H54 (cell line): ENCODE measurements around the gene FRG1.
A peak's percentile ranks its signal among the peaks of the same experiment; 100 is the strongest.
"Not testable (repeated sequence)": the region's sequence is repeated elsewhere in the genome, so short reads cannot be mapped to it uniquely, and the experiment has no call there.

ENCODE experiments used
- DNase-seq: peaks from one replicate; pipeline ENCODE4 v3.0.0; 2011; ENCODE audit warnings: low spot score, mixed read lengths; ENCODE audit not compliant: insufficient read length
- FAIRE-seq: peaks from 3 replicates; lab custom pipeline; 2011; peaks lifted over from hg19 to GRCh38; lab: Jason Lieb, UNC
- POLR2A ChIP-seq: IDR thresholded peaks from 2 replicates; pipeline ENCODE4 v1.6.1; 2011; ENCODE audit warnings: low read depth, mild to moderate bottlenecking, low read length

Gene FRG1

DNA sequence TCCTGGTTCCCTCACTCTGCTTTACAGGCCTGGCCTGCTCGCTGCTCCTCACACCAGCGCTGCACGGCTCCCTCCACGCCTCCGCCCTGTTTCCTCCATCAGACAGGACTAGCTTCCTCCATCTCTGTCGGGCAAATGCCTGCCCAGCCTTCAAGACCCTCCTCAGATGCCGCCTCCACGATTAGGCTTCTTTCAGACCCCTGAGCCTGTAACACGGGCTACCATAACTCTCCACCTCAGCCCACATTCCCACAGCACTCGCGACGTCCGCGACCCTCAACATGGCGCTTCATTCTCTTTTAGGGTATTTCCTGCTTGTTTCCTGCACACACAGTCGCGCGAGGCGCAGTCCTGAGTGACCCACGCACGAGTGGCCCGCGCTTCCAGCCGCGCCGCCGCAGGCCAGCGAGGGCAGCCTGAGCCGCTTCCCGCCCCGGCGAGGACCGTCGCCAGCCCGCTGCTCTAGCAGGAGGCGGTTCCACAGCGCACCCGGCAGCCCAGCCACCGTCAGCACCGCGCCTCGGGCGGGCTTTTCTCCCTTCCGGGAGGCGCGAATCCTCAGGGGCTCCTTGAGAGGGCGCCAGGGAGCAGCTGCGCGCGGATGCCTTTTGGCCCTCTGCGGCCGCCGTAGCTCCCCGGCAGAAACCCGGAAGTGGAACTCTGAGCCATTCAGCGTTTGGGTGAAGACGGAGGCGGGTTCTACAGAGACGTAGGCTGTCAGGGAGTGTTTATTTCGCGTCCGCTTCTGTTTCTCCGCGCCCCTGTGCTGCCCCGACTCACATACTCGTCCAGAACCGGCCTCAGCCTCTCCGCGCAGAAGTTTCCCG lies at the start of gene FRG1:
TSS of gene FRG1 (plus strand) at position 695 of the 827 bp plus-strand sequence. CDS start 138 bp downstream, outside the sequence.
- FAIRE-seq (no peak), DNase-seq (peak; percentile 61)
- TF ChIP-seq POLR2A, result peak; percentile 72

DNA sequence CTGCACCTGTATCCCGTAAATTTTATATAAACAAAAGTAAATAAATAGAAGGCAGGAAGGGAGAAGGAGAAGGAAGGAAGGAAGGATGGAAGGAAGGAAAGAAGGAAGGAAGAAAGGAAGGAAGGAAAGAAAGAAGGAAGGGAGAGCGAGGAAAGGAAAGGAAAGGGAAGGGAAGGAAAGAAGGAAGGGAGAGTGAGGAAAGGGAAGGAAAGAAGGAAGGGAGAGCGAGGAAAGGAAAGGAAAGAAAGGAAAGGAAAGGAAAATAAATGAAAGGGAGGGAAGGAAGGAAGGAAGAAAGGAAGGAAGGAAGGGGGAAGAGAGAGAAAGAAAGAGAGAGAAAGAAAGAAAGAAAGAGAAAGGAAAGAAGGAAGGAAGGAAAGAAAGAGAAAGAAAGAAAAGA lies 43.0 kb upstream of the FRG1 start:
- FAIRE-seq (no peak), DNase-seq (no peak)
- no peak for TF ChIP-seq POLR2A

DNA sequence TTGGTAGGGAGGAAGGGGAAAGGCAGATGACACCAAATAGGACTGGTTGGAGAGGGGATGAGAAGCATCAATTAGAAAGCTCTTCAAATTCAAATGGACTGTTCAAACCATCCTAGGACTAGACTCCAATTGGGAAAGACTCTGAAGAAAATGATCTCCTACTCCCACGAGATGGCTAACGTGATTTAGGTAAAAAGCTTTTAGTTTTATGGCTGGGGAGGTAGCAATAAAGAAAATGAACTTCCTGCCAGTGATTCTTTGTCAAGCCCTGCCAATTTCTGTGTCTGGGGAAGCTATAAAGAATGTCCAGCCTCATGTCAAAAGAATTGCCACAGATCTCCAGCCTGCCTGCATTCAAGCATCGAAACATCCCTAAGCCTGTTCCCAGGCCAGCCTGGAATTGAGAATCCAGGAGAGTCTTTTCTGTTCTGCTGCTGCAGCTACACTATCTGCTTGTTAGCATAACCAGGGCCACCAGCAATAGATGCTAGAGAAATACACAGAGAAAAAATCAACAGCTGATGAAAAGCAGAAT lies 41.1 kb upstream of the FRG1 start:
- not testable (repeated sequence) for DNase-seq, FAIRE-seq

DNA sequence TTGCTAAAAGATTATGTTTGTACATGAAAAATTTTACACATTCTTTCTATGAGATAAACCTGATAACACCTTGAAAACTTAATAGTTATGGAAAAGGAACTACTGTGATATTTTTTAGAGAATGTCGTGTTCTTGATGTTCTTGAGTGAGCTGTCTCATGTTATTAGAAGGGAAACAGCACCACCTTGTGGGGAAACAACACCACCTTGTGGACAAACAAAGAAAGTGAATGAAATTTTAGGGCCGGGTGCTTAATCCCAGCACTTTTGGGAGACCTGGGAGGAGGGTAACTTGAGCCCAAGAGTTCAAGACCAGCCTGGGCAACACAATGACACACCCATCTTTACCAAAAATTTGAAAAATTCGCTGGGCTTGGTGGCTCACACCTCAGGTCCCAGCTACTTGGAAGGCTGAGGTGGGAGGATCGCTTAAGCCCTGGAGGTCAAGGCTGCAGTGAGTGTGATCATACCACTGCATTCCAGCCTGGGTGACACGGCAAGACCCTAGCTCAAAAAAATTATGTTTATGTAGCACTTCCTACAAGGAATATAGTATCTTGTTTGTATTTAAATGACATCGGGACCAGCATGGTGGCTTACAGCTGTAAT lies 36.1 kb upstream of the FRG1 start:
- peak; percentile 38 for FAIRE-seq
- not testable (repeated sequence) for DNase-seq

DNA sequence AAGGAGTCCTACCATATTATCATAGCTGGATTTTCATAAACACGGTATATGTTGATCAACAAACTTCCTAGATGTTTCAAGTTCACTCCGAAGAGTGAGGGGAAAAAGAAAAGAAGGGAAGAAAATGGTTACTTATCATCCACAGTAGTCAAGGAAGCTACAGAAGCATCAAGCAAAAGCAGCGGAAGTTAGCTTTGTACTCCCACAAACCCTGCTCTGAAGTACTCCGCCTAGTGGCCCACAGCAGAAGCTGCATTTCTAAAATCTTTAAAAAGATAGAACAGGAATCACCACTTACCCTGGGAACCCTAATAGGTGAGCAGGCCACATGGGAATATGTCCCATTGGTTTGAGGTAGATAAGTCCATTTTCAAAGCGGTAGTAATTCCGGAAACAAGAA lies 28.5 kb upstream of the FRG1 start:
- TF ChIP-seq POLR2A, result no peak
- DNase-seq, result no peak
- FAIRE-seq, result no peak

DNA sequence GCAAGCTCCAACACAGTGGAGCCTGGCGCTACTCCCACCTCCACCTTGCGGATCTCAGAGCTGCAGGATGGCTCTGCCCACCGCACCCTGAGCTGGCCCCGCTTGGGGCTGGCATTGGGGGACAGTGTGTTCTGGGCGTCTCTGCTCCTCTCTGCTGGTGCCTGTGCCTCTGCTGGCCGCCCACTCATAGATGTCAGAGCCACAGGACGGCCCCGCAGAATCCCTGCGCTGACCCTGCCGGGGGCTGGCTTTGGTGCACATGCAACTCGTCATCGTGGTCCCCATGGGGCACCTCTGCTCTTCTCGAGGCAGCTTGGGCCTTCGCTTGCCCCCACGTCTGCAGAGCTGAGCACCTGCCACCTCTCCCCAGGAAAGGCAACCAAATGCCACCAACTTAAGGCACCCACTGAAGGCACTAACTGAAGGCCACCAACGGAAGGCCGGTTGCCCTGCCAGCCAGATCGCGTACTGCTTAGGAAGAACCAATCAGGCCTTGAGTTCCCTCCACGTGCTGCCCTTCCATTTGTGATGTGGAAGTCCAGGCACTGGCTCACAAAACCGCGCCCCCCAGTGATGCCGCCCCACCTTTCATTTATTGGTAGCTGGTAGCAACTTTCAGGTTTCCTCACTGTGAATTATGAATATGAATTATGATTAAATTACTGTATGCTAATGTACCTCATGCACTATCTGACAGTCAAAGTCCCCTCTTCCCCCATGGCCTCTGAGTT lies 23.3 kb upstream of the FRG1 start:
- TF ChIP-seq POLR2A, result no peak
- DNase-seq (no peak), FAIRE-seq (no peak)

DNA sequence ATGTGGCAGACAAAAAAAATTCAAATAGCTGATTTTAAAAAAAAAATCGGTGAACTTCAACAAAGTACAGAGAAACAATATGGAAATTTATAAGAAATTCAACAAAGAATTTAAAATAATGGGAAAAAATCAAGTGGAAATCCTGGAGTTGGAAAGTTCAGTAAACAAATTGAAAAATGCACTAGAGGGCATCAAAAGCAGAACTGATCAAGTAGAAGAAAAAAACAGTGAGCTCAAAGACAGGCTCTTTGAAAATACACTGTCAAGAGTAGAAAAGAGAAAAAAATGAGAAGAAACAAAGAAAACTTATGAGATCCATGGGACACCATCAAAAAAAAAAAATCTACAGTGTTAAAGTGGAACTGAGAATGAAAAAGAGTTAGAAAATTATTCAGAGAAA lies 19.6 kb upstream of the FRG1 start:
- DNase-seq, result no peak

DNA sequence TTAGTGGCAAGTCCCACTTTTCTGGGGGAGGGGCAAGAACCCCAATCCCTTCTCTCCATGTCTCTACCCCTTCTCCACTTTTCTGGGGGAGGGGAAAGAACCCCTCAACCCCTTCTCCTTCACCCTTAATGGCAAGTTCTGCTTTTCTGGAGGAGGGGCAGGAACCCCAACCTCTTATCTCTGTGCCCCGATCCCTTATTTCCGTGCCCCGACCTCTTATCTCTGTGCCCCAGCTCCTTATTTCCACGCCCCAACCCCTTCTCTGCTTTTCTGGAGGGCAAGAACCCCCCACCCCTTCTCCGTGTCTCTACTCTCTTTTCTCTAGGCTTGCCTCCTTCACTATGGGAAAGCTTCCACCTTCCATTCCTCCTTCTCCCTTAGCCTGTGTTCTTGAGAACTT lies 13.9 kb upstream of the FRG1 start:
- DNase-seq, FAIRE-seq: not testable (repeated sequence)

More for the DNA sequence above, 19.6 kb upstream of the FRG1 start:
- no peak for TF ChIP-seq POLR2A
- FAIRE-seq, result no peak

DNA sequence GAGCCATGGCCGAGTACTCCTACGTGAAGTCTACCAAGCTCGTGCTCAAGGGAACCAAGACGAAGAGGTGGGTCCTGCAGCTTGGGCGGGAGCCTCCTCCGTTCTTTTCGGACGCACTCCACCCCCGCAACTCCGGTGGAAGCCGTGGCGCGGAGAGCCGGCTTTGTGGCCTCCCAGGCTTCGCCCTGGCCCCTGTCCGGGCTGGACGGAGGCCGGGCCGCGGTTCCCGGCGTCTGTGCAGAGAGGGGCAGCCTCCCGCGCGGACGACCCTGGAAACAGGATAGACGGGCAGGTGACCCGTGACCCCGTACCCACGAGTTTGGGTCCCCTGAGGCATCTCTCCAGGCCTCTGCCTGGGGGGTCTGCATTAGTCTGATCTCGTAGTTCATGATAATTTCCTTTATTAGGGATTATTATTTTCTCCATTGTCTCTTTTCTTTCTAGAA lies 356 bp downstream of the FRG1 start:
- FAIRE-seq (no peak), DNase-seq (no peak)
- no peak for TF ChIP-seq POLR2A

DNA sequence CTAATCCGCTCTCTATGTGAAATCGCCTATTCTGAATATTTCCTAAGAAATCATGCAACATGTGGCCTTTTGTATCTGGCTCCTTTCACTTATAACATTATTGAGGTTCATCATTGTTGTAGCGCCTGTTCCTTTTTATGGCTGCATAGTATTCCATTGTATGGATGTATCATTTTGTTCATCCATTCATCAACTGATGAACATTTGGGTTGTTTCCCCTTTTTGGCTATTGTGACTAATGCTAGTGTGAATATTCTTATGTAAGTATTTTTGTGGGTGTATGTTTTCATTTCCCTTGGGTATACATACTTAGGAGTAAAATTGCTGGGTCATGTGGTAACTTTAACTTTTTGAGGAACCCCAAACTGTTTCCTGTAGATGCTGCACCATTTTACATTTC lies 1.7 kb downstream of the FRG1 start:
- peak; percentile 58 for FAIRE-seq
- not testable (repeated sequence) for DNase-seq

DNA sequence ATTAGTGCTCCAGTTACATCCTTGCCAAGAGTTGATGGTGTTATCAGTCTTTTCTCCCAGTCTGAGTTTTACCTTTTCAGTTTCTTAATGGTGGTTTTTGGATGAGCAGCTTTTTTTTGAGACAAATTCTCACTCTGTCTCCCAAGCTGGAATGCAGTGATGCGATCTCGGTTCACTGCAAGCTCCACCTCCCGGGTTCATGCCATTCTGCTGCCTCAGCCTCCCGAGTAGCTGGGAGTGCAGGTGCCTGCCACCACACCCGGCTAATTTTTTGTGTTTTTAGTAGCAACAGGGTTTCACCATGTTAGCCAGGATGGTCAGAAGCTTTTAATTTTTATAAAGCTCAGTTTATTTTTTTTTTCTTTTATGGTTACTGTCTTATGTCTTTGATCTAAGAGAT lies 3.4 kb downstream of the FRG1 start:
- not testable (repeated sequence) for DNase-seq, FAIRE-seq

DNA sequence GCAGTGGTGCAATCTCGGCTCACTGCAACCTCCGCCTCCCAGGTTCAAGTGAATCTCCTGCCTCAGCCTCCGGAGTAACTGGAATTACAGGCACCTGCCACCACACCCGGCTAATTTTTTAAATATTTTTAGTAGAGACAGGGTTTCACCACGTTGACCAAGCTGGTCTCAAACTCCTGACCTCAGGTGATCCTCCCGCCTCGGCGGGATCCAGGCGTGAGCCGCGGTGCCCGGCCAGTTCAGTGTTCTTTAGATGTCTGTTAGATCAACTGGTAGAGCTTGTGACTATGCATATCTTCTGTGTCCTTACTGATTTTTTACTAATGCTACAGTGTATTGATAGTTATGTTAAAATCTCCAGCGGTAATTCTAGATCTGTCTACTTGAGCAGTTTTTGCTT lies 6.2 kb downstream of the FRG1 start:
- DNase-seq, FAIRE-seq: not testable (repeated sequence)

DNA sequence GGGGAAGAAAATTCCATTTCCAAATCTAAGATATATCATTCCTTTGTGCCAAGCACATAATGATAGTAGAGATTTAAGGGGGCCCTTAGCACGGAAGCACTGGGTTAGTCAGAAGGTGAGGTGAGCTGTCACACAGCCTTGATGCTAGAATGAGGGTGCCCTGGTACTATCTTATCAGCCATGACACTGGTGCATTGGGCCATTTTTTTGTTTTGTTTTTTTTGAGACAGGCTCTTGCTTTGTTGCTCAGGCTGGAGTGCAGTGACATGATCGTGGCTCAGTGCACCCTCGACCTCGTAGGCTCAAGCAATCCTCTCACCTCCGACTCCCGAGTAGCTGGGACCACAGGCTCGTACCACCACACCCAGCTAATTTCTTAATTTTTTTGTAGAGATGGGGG lies 7.8 kb downstream of the FRG1 start:
- DNase-seq, FAIRE-seq: not testable (repeated sequence)

DNA sequence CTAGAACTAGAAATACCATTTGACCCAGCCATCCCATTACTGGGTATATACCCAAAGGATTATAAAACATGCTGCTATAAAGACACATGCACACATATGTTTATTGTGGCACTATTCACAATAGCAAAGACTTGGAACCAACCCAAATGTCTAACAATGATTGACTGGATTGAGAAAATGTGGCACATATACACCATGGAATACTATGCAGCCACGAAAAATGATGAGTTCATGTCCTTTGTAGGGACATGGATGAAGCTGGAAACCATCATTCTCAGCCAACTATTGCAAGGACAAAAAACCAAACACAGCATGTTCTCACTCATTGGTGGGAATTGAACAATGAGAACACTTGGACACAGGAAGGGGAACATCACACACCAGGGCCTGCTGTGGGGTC lies 28.6 kb downstream of the FRG1 start:
- not testable (repeated sequence) for FAIRE-seq, DNase-seq
